Measurements from ENCODE around the gene PITX3. TPM values are rescaled to one million over a fixed set of nuclear protein-coding genes. Genes with fewer than 3 reads are reported as not detected.

Gene PITX3
- total RNA-seq = not detected

DNA sequence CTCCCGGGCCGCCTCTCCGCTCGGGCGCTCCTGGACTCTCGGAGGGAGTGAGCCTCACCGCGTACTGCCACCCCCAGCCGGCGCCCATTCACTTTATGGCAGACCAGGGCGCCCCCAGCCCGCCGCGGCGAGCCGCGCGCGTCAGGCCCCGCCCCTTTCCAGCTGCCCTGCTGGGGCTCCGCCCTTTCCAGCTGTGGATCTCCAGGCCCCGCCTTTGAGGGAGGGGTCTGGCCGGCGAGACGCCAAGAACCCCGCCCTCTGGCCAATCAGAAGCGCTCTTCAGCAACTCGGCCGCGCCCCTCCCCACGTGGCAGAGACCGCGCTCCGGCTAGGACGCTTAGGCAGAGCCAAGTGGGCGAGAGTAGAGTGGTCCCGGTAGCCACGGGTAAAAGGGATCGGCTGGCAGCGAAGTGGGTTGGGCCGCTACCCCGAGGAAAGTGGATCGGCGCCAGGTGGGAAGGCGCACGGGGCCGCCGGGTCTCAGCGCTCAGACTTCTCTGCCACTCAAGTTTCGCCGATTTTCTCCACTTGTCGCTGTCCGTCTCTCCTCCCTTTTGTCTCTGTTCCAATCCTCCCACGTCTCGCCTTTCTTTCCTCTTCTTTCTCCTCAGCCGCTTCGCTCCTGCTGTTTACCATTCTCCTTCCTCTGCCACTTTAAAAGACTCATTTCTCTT is at the start of gene PITX3:
TSS of gene PITX3 (minus strand) at position 69 of the 674 bp plus-strand sequence. CDS start 9,432 bp downstream, outside the sequence.
- Histone ChIP-seq H3K27ac (peak within 1 kb of the TSS in 1 of 4 donors; percentile 31), H3K9me3 (no peaks in the 10 kb centered on the region), H3K4me3 (peak within 1 kb of the TSS; percentile 24 to 58 (median 53)), H3K36me3 (no peaks in the 10 kb centered on the region), H3K4me1 (peaks cover 0 to 31% (median 16%) of the 10 kb centered on the region in 4 donors), H3K27me3 (peaks cover 0 to 7% of the 10 kb centered on the region in 2 donors)
- DNase-seq = peak; percentile 80 to 95 (median 94)
- TF ChIP-seq POLR2A (IDR thresholded peaks at IDR 0.05) (no peak), CTCF (IDR thresholded peaks at IDR 0.05) (no peak)

- no peaks in the 10 kb centered on the region for H3K9me3 ChIP-seq
- H3K4me1 ChIP-seq = no peaks in the 10 kb centered on the region
- DNase-seq = no peak
- H3K36me3 ChIP-seq = no peaks in the 10 kb centered on the region
- TF ChIP-seq CTCF (IDR thresholded peaks at IDR 0.05) (no peak), POLR2A (IDR thresholded peaks at IDR 0.05) (no peak)
- no peaks in the 10 kb centered on the region for H3K27me3 ChIP-seq
- no peak overlapping the region for H3K27ac ChIP-seq
- no peak overlapping the region for H3K4me3 ChIP-seq
Observed at GRCh38 chr10:102289840-102290239, 48.5 kb upstream of the PITX3 start.

GRCh38 chr10:102289356-102289755 is 48.0 kb upstream of the PITX3 start:
- Histone ChIP-seq H3K4me1 (no peaks in the 10 kb centered on the region), H3K27me3 (no peaks in the 10 kb centered on the region), H3K4me3 (no peak overlapping the region), H3K9me3 (no peaks in the 10 kb centered on the region), H3K36me3 (no peaks in the 10 kb centered on the region), H3K27ac (no peak overlapping the region)
- TF ChIP-seq CTCF (IDR thresholded peaks at IDR 0.05) = no peak
- TF ChIP-seq POLR2A (IDR thresholded peaks at IDR 0.05) = no peak
- no peak for DNase-seq

- H3K27me3 ChIP-seq = no peaks in the 10 kb centered on the region
Observed at GRCh38 chr10:102287991-102288390, 46.7 kb upstream of the PITX3 start.

DNA sequence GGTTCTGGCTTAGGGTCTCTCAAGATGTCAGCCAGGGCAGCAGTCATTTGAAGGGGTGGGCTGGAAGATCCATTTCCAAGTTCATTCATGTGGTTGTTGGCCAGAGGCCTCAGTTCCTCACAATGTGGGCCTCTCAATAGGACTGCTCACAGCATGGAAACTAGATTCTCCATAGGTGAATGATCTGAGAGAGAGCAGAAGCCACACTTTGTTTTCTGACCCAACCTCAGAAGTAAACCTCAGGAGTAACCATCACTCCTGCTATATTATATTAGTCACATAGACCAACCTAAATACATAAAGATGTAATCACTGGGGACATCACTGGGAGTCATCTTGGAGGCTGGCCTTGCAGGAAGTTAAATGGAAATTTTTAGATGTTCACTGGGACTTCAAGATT is 46.2 kb upstream of the PITX3 start:
- Histone ChIP-seq H3K27ac (no peak overlapping the region), H3K4me3 (no peak overlapping the region), H3K4me1 (no peaks in the 10 kb centered on the region), H3K9me3 (no peaks in the 10 kb centered on the region), H3K36me3 (peaks cover 0 to 2% (median 0%) of the 10 kb centered on the region in 3 donors), H3K27me3 (no peaks in the 10 kb centered on the region)
- TF ChIP-seq POLR2A (IDR thresholded peaks at IDR 0.05) (no peak), CTCF (IDR thresholded peaks at IDR 0.05) (no peak)
- DNase-seq = no peak

More at GRCh38 chr10:102287991-102288390, 46.7 kb upstream of the PITX3 start:
- H3K27ac ChIP-seq = no peak overlapping the region
- no peak overlapping the region for H3K4me3 ChIP-seq
- H3K9me3 ChIP-seq = no peaks in the 10 kb centered on the region
- H3K4me1 ChIP-seq = no peaks in the 10 kb centered on the region
- no peak for DNase-seq
- no peak for TF ChIP-seq CTCF (IDR thresholded peaks at IDR 0.05)
- TF ChIP-seq POLR2A (IDR thresholded peaks at IDR 0.05) = no peak
- no peaks in the 10 kb centered on the region for H3K36me3 ChIP-seq

Data from Peyer's patch (tissue), 4 donors.